HG02884 (cell line): Measurements from ENCODE around the gene NSA2.
"Not testable (repeated sequence)": the region's sequence is repeated elsewhere in the genome, so short reads cannot be mapped to it uniquely, and the experiment has no call there.

Experiments used
- ATAC-seq: cut with Tn5 transposase; IDR thresholded peaks from one replicate; pipeline ENCODE4 v1.9.1; 2021; ENCODE audit warnings: mild to moderate bottlenecking, moderate library complexity; ENCODE audit not compliant: unreplicated experiment

NSA2 gene

GRCh38 chr5:74766849-74767578, at the start of gene NSA2, which contains the start of gene GFM2:
Gene NSA2, plus strand, starts transcription at chr5:74767249. Its CDS starts 112 bp downstream, at chr5:74767361.
Gene GFM2, minus strand, starts transcription at chr5:74767117. Its CDS starts 3,375 bp downstream, at chr5:74763742.
- peak; percentile 82 for ATAC-seq

DNA sequence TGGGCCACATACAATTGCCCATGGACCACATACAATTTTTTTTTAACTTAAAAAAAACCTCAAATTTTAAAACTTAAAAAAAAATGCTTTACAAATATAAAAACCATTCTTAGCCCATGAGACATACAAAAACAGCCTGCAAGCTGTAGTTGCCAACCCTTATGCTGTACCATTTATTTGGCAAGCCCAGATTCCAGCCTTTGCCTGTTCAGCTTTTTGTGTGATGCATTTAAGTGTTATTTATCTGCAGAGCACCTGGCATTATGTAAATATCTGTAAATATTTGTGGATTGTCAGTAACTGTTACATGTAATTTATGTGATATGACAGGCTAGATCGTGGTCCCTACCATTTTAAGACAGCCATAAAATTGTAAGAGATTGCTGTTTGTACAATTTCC, 49.5 kb upstream of the NSA2 start:
- ATAC-seq = no peak

DNA sequence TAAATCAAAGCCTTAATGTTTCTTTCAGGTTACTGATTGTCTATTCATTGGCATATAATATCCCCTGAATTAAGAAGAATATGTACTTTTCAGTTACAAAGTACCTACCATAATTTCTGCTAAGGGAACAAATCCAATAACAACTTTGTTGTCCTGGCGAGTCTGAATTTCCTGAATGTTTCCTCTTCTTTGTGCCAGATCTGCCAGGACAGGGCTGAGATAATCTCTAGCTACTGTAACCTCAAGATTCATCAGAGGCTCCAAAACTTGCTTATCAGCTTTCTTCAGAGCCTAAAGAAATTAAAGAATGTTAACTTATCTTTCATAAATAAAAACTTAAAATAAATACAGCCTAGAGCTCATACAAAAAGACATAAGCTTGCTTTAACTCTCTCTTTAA, 44.8 kb upstream of the NSA2 start:
- ATAC-seq = no peak

DNA sequence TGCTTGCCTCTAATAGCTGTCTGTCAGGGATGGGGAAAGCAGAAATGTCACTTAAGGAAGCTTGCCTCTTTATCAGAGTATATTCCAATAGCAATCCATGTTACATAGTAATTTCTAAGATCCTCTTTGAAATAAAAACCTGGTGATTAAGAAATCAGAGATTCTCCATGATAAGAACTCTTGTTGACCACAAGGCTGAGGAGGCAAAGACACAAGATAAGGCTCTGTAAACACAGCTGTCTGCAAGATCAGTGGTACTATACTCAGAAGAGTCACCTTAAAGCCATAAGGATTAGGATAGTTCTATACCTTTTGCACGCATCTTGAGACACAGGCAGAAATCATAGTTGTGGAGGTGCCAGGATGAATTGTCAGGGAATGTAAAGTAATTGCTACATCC, 41.7 kb upstream of the NSA2 start:
- ATAC-seq = no peak

GRCh38 chr5:74736759-74737158, 30.3 kb upstream of the NSA2 start:
- no peak for ATAC-seq

DNA sequence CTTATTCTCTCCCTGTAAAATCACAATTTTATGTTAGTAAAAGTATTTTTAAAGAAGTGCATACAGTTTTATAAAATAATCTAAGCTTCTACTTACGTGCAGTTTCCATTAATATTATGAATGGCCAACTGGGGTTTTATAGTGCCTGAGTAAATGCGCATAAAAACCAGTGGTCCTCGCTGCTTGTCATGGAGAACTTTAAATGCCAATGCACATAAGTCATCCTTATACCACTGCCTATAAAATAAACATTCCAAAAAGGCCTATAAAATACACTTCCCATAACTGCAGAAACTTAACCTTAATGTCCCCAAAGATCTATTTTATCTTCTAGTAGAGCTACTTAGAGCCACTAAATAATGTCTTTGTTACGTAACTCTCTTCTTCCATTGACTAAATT, 28.6 kb upstream of the NSA2 start:
- ATAC-seq = no peak

GRCh38 chr5:74748742-74749141, 18.3 kb upstream of the NSA2 start:
- not testable (repeated sequence) for ATAC-seq

DNA sequence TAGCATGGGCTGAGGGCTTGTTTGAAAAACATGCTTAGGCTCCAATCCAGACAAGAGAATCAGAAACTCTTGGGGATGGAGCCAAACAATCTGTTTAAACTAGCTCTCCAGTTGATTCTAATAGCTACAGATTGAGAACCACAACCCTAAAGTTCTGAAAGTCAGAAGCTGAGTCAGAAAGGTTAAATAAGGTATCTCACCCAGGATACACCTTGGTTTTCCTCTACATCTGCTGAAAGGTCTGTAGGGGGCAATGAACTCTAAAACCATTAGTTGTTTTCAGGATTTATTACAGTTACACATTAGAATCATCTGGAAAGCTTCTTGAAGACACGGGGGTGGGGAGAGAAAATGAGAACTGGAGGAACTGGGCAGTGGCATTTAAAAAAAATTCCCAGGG, 5.8 kb upstream of the NSA2 start:
- no peak for ATAC-seq

- no peak for ATAC-seq
Measured at GRCh38 chr5:74762599-74762998, 4.5 kb upstream of the NSA2 start.

GRCh38 chr5:74763504-74763903, 3.5 kb upstream of the NSA2 start:
- no peak for ATAC-seq

DNA sequence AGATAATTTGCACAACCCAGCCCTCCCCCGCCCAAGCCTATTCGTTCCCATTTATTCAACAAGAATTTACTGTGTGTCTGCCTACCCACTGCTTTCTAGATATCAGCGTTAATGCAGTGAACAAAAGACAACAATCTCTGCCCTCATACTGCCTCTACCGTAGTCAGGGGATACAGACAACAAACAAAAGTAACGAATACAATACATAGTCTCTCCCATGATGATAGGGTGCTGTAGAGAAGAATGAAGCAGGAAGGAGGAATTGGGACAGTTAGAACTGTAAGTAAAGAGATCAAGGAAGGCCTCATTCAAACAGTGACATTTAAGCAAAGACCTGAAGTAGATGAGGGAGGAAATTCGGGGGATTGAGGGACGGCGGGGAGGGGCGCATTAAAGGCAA, 1.8 kb upstream of the NSA2 start:
- no peak for ATAC-seq

DNA sequence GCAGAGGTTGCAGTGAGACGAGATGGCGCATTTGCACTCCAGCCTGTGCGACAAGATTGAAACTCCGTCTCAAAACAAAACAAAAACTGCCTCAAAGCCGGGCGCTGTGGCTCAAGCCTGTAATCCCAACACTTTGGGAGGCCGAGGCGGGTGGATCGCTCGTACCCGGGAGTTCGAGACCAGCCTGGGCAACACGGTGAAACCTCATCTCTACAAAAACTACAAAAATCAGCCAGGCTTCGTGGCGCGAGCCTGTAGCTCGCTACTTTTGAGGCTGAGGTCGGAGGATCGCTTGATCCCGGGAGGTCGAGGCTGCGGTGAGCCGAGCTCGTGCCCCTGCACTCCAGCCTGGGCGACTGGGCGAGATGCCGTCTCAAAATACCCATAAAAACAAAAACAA, 1.1 kb upstream of the NSA2 start:
- ATAC-seq = no peak

GRCh38 chr5:74766418-74766848, 616 bp upstream of the NSA2 start:
- ATAC-seq = peak; percentile 33

DNA sequence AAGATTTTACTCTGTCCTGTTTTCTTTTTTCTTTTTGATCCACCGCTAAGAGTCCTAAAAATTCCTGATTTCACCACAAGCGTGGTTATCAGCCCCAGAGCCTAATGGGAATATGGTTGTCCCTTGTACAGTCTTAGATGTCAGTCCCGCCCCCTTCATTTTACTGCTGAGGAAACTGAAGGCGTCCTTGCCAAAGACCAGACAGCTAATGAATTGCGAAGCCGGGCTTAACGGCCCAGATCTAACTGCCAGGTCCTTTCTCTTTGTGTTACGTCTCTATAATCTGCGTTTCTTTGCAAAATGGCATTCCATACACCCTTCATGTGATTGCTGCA, 497 bp downstream of the NSA2 start:
- ATAC-seq = peak; percentile 21

- no peak for ATAC-seq
Measured at GRCh38 chr5:74772359-74772758, 5.3 kb downstream of the NSA2 start.

DNA sequence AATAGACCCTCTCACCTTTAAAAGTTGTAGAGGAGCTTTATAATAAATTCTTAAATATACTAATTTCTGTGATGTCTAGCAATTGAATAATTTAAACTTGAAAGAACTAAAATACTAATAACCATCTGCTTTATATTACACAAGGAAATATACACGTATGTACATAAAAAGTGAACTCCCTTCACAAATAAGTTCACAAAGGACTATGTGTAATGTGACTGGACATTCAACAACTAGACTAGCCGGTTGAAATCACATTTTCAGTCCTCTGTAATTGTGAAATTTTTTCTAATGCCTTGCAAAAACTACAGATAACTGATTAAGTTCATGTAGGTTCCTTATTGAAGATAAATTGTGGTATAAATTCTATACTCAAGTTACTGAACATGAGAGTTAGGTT, 11.6 kb downstream of the NSA2 start:
- no peak for ATAC-seq

DNA sequence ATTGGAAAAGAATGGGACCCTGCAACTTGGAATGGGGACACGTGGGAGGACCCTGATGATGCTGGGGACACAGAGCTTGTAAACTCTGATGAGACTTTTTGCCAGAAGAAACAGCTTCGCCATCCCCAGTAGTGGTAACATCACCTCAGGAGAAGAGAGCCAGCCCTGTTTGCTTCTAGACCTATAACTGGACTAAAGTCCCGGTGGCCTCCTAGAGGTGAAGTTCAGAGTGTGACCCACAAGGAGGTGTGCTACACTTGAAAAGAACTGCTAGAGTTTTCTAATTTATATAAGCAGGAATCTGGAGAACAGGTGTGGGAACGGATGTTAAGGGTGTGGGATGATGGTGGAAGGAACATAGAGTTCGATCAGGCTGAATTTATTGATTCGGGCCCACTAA, 19.8 kb downstream of the NSA2 start:
- no peak for ATAC-seq

- ATAC-seq = no peak
Measured at GRCh38 chr5:74787424-74787823, 20.4 kb downstream of the NSA2 start.

GRCh38 chr5:74791669-74792068, 24.6 kb downstream of the NSA2 start:
- ATAC-seq = not testable (repeated sequence)

GRCh38 chr5:74798977-74799911, 32.2 kb downstream of the NSA2 start:
- no peak for ATAC-seq

DNA sequence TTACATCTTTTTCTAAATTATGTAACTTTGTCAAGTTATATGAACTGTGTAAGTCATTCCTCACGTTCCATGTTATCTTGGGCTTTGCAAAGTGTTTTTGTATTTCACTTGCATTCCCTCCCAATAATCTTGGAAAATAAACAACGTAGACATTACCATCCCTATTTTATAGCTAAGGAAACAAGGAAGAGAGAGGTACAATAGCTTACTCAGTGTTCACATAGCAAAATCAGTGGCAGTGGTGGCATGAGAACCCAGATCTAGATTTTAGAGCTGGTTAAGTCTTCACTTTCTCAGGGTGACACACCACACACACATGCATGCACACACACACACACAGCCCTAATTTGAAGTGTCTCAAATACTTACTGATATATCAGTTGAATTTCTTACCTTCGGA, 34.1 kb downstream of the NSA2 start:
- no peak for ATAC-seq

- ATAC-seq = no peak
Measured at GRCh38 chr5:74801941-74802340, 34.9 kb downstream of the NSA2 start.
